HCT116 (cell line): ENCODE results near the gene DERA.

Experiments used
- EGR1 ChIP-seq: IDR thresholded peaks from 2 replicates; pipeline ENCODE4 v1.6.1; 2012; ENCODE audit warnings: low read depth
- EZH2 ChIP-seq: fragments of 200-600 bp; sonication (generic); IDR thresholded peaks from 2 replicates; pipeline ENCODE4 v1.6.1; 2017; ENCODE audit warnings: antibody characterized with exemption, mixed run types
- EZH2phosphoT487 ChIP-seq: fragments of 200-600 bp; IDR thresholded peaks from 2 replicates; pipeline ENCODE4 v1.6.1; 2018; ENCODE audit warnings: antibody characterized with exemption, borderline replicate concordance
- JUND ChIP-seq: IDR thresholded peaks from 2 replicates; pipeline ENCODE4 v1.6.1; 2012
- POLR2A ChIP-seq: IDR thresholded peaks from 2 replicates; pipeline ENCODE4 v1.7.0; 2011; ENCODE audit warnings: borderline replicate concordance; ENCODE audit not compliant: insufficient read depth, insufficient read length; ENCODE audit errors: extremely low read depth
- POLR2AphosphoS5 ChIP-seq: IDR thresholded peaks from 2 replicates; pipeline ENCODE4 v1.6.1; 2011; ENCODE audit warnings: mild to moderate bottlenecking, low read depth, low read length, moderate library complexity
- RAD21 ChIP-seq: IDR thresholded peaks from 2 replicates; pipeline ENCODE4 v1.6.1; 2012; ENCODE audit warnings: low read depth, mild to moderate bottlenecking
- SIN3A ChIP-seq: IDR thresholded peaks from 2 replicates; pipeline ENCODE4 v1.6.1; 2012; ENCODE audit warnings: low read depth
- TCF7L2 ChIP-seq: IDR thresholded peaks from 2 replicates; pipeline ENCODE4 v1.7.0; 2011; ENCODE audit warnings: borderline replicate concordance, inconsistent platforms; ENCODE audit not compliant: insufficient read depth, insufficient read length; ENCODE audit errors: extremely low read depth
- ZFX ChIP-seq: fragments of 450-650 bp; IDR thresholded peaks from 2 replicates; pipeline ENCODE4 v1.6.1; 2017
- ZNF274 ChIP-seq: fragments of 200-500 bp; sonication (Bioruptor generic); IDR thresholded peaks from 2 replicates; pipeline ENCODE4 v1.6.1; 2014; ENCODE audit warnings: mild to moderate bottlenecking, low read depth, low read length, inconsistent platforms
- TF ChIP-seq, protein P1 (sequence below), 3 experiments: fragments of 200-600 bp in 1 of 3; sonication (generic) in 1 of 3; IDR thresholded peaks in 2 of 3; conservative IDR thresholded peaks in 1 of 3; 2 replicates each; pipeline ENCODE4 v1.5.1; 2012 to 2017; ENCODE audit warnings: low read depth in 2 of 3, low read length in 2 of 3, antibody characterized with exemption in 1 of 3, borderline replicate concordance in 1 of 3, control low read depth in 1 of 3, mild to moderate bottlenecking in 1 of 3, mixed read lengths in 1 of 3, mixed run types in 1 of 3, moderate library complexity in 1 of 3; ENCODE audit not compliant: insufficient read depth in 1 of 3
- TF ChIP-seq, protein P2 (sequence below): IDR thresholded peaks from 2 replicates; pipeline ENCODE4 v1.6.1; 2012
- TF ChIP-seq, protein P3 (sequence below): IDR thresholded peaks from 2 replicates; pipeline ENCODE4 v1.6.1; 2012; ENCODE audit warnings: low read depth

DNA sequence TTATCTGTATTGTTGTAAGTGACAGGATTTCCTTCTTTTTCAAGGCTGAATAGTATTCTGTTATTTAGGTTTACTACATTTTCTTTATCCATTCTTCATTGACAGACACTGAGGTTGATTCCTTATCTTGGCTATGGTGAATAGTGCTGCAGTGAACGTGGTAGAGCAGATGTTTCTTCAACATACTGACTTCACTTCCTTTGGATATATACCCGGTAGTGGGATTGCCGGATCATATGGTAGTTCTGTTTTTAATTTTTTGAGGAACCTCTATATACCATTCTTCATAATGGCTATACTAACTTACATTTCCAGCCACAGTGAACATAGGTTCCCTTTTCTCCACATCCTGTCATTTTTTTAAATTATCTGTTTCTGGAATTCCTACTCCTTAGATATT lies 21.8 kb downstream of the DERA start:
- TF ChIP-seq ZNF274 = no peak
- TF ChIP-seq TCF7L2 = no peak
- no peak for TF ChIP-seq RAD21
- TF ChIP-seq EZH2 = no peak
- no peak for TF ChIP-seq SIN3A
- TF ChIP-seq, protein P1, sequence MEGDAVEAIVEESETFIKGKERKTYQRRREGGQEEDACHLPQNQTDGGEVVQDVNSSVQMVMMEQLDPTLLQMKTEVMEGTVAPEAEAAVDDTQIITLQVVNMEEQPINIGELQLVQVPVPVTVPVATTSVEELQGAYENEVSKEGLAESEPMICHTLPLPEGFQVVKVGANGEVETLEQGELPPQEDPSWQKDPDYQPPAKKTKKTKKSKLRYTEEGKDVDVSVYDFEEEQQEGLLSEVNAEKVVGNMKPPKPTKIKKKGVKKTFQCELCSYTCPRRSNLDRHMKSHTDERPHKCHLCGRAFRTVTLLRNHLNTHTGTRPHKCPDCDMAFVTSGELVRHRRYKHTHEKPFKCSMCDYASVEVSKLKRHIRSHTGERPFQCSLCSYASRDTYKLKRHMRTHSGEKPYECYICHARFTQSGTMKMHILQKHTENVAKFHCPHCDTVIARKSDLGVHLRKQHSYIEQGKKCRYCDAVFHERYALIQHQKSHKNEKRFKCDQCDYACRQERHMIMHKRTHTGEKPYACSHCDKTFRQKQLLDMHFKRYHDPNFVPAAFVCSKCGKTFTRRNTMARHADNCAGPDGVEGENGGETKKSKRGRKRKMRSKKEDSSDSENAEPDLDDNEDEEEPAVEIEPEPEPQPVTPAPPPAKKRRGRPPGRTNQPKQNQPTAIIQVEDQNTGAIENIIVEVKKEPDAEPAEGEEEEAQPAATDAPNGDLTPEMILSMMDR (IDR thresholded peaks at IDR 0.05 in 2 of 3, conservative IDR thresholded peaks at IDR 0.05 in 1 of 3; ENCODE audit: borderline replicate concordance in 1 of 3, insufficient read depth in 1 of 3, low read depth in 2 of 3, low read length in 2 of 3) = no peak
- no peak for TF ChIP-seq ZFX
- no peak for TF ChIP-seq POLR2A
- no peak for TF ChIP-seq EZH2phosphoT487
- no peak for TF ChIP-seq POLR2AphosphoS5
- TF ChIP-seq, protein P2, sequence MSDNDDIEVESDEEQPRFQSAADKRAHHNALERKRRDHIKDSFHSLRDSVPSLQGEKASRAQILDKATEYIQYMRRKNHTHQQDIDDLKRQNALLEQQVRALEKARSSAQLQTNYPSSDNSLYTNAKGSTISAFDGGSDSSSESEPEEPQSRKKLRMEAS = no peak
- TF ChIP-seq EGR1 = no peak
- TF ChIP-seq, protein P3, sequence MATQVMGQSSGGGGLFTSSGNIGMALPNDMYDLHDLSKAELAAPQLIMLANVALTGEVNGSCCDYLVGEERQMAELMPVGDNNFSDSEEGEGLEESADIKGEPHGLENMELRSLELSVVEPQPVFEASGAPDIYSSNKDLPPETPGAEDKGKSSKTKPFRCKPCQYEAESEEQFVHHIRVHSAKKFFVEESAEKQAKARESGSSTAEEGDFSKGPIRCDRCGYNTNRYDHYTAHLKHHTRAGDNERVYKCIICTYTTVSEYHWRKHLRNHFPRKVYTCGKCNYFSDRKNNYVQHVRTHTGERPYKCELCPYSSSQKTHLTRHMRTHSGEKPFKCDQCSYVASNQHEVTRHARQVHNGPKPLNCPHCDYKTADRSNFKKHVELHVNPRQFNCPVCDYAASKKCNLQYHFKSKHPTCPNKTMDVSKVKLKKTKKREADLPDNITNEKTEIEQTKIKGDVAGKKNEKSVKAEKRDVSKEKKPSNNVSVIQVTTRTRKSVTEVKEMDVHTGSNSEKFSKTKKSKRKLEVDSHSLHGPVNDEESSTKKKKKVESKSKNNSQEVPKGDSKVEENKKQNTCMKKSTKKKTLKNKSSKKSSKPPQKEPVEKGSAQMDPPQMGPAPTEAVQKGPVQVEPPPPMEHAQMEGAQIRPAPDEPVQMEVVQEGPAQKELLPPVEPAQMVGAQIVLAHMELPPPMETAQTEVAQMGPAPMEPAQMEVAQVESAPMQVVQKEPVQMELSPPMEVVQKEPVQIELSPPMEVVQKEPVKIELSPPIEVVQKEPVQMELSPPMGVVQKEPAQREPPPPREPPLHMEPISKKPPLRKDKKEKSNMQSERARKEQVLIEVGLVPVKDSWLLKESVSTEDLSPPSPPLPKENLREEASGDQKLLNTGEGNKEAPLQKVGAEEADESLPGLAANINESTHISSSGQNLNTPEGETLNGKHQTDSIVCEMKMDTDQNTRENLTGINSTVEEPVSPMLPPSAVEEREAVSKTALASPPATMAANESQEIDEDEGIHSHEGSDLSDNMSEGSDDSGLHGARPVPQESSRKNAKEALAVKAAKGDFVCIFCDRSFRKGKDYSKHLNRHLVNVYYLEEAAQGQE = no peak
- no peak for TF ChIP-seq JUND
